ENCODE data around the gene RORB.

- TF ChIP-seq CTCF (IDR thresholded peaks at IDR 0.05) (no peak), EP300 (IDR thresholded peaks at IDR 0.05) (no peak), POLR2AphosphoS5 (IDR thresholded peaks at IDR 0.05) (no peak)
These were observed 9.7 kb upstream of the RORB start for GRCh38 chr9:74487395-74487794.
